HFF-Myc (cell line): ENCODE measurements around the gene DUSP16.

Source experiments
- DNase-seq: peaks from one replicate; pipeline ENCODE4 v3.0.0-alpha.2; 2011; ENCODE audit warnings: low read depth; ENCODE audit errors: extremely low read depth
- H3K4me3 ChIP-seq: replicated peaks from 2 replicates; pipeline ENCODE4 v1.5.1; 2011; ENCODE audit warnings: low read depth, mild to moderate bottlenecking, control low read depth, low read length
- TF ChIP-seq, protein P1 (sequence below): IDR thresholded peaks from 2 replicates; pipeline ENCODE4 v1.5.1; 2012; ENCODE audit warnings: mild to moderate bottlenecking, low read depth, low read length, control low read depth; ENCODE audit errors: missing control alignments

The DUSP16 gene

DNA sequence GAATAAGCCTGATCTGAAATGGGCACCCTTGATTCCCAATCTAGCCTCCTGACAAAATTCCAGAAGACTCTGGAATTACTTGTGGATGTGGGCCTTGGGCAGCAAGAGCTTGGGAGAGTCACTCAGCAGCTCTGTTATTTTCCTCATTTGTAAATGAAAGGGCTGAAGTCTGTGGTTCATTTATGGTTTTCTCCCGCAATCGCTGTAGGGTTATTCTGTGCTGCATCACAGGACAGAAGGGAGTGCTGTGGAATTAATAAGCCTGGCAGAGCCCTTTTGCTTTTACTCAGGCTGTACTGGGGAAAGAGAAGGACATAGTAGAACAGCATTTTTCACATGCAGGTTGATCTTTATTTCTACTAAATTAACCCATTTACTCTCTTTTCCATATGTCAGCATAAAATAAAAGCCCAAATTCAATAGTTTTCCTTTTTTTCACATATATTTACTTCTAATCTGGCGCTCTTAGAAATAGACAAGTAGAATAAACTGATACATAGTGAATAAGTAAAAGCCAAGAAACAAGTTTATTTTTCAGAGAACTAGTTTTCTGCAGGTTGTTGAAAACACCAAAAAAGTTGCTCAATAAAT is 49.2 kb downstream of the DUSP16 start:
- no peak for DNase-seq
- H3K4me3 ChIP-seq = no peak overlapping the region
- TF ChIP-seq, protein P1, sequence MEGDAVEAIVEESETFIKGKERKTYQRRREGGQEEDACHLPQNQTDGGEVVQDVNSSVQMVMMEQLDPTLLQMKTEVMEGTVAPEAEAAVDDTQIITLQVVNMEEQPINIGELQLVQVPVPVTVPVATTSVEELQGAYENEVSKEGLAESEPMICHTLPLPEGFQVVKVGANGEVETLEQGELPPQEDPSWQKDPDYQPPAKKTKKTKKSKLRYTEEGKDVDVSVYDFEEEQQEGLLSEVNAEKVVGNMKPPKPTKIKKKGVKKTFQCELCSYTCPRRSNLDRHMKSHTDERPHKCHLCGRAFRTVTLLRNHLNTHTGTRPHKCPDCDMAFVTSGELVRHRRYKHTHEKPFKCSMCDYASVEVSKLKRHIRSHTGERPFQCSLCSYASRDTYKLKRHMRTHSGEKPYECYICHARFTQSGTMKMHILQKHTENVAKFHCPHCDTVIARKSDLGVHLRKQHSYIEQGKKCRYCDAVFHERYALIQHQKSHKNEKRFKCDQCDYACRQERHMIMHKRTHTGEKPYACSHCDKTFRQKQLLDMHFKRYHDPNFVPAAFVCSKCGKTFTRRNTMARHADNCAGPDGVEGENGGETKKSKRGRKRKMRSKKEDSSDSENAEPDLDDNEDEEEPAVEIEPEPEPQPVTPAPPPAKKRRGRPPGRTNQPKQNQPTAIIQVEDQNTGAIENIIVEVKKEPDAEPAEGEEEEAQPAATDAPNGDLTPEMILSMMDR = no peak

DNA sequence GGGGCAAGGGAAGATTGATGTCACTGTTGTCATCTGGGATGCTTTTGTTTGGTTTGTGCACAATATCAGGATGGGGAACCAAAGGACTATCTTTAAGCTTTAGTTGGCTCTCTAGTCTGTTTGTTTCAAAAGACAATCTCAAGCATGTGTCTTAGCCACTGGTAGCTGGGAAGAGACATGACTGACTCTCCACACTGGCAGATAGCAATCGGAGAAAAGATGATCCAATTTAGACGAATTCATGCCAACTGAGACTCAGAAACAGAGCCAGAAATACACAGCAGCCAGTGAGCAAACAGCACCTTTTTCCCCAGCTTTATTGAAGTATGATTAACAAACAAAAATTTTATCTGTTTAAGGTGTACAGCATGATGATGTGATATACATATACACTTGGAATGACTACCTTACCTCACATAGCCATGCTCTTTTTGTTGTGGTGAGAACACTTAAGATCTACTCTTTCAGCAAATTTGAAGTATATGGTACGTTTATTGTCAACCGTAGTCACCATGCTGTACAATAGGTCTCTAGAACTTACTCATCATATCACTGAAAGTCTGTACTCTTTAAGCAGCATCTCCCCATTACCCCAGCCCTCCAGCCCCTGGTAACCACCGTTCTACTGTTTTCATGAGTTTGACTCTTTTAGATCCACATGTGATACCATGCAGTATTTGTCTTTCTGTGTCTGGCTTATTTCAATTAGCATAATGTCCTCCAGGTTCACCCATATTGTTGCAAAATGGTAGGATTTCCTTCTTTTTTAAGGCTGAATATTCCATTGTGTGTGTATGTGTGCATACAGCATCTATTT is 50.6 kb downstream of the DUSP16 start:
- H3K4me3 ChIP-seq = no peak overlapping the region
- TF ChIP-seq, protein P1 = no peak
- DNase-seq = no peak

DNA sequence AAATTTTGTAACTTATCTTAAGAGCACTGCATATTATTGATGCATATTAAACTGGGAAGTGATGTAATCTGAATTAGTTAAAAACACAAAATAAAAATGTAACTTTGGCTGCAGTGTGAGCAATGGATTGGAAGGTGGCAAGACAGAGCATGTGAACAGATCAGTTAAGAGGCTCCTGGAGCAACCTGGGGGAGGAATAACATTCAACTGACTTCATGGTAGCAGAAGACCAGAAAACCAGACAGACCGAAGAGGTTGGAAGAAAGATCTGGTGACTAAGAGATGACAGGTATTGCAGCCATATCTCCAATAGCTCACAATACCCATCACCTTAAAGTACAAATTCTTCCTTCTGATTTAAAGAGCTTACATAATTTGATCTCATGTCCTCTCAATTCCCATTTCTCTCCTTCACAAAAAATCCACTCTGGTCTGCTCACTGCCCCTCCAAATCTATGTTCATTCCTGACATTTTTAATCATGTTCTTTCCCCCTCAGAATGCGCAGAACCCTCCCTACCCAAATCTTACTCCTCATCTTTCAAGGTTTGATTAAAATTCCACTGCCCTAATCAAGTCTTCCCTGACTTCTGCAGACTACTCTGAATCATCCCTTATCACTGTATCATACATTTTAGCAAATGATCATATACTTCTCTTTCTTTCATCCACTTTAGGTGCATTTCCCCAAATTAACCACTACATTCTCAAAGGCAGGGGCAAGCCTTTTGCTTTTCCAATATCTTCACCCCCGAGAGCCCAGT is 51.5 kb downstream of the DUSP16 start:
- TF ChIP-seq, protein P1 = no peak
- DNase-seq = no peak
- no peak overlapping the region for H3K4me3 ChIP-seq

DNA sequence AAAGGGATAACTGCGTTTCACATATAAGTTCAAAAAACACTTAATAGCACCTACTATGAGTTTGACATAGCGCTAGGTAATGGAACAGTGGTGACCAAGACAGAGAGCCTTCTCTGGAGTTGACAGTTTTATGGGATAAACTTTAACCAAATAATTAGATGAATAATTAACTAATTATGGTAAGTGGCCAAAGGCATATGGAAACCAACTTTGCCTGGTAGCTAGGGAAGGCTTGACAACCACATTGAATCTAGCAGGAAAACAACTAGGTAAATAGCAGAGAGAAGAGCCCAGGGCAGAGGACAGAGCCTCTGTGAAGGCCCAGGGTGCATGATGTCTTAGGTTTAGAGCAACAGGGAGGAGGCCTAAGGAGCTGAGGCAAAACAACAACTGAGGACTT is 52.1 kb downstream of the DUSP16 start:
- no peak for DNase-seq
- TF ChIP-seq, protein P1 = no peak
- no peak overlapping the region for H3K4me3 ChIP-seq

DNA sequence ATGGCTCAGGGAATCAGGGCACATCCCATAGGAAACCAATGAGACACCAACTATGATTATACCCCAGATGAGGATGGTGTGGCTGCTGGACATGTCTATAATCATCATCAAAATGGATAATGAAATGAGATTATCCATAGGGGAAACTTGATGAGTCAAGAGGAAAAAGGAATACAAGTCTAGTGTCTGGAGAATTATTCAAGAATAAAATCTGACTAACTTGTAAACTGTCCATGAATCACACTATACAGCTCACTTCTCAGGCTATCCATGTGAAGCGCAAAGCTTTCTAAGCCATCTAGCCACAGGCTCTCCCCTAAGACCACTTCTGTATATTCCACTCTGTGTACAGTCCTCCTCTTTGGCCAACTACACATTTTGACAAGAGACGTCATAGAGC is 52.5 kb downstream of the DUSP16 start:
- TF ChIP-seq, protein P1 = no peak
- no peak overlapping the region for H3K4me3 ChIP-seq
- DNase-seq = no peak

DNA sequence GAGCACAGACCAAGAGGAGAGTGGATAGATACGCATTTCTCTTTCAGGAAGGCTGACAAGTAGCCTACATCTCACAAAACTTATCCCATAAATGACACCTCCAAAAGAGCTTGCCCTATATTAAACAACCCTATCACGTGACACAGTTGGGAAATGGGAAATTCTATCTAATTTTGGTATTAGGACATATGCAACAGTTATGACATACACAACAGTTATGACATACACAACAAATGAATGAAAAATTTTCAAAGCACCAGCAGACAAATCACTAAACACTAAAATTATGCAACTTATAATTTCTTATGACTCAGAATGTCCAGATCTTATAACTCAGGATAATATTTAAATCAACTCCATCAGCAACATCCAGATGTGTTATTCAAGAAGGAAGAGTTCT is 54.1 kb downstream of the DUSP16 start:
- no peak for DNase-seq
- TF ChIP-seq, protein P1 = no peak

More for the DNA sequence above, 54.1 kb downstream of the DUSP16 start:
- H3K4me3 ChIP-seq = no peak overlapping the region
